ENCODE measurements around the gene ATP10A. TPM values are rescaled to one million over a fixed set of nuclear protein-coding genes. Genes with fewer than 3 reads are reported as not detected.

The ATP10A gene
- total and polyA plus RNA-seq, 9 of the 15 experiments (the other 6 are each of a cell fraction or from before 2014, with no cell fraction given) = 0.09 TPM; not detected in 8

DNA sequence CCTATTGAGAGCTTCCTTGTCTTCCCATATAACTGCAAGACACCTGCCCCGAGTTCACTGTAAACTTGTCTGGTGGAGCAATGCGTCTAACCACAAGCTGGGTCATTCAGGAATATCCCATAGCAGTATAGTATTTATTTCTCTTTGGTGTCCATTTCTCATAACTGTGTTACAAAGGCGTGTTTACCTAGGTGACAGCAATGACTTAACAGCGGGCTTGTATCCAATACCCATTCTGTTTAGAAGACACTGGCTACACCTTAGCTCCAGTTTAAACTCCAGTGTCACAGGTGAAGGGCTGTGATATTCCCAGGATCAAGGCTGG is 24.3 kb downstream of the ATP10A start (continued):
- TF ChIP-seq, protein P1, sequence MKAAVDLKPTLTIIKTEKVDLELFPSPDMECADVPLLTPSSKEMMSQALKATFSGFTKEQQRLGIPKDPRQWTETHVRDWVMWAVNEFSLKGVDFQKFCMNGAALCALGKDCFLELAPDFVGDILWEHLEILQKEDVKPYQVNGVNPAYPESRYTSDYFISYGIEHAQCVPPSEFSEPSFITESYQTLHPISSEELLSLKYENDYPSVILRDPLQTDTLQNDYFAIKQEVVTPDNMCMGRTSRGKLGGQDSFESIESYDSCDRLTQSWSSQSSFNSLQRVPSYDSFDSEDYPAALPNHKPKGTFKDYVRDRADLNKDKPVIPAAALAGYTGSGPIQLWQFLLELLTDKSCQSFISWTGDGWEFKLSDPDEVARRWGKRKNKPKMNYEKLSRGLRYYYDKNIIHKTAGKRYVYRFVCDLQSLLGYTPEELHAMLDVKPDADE (conservative IDR thresholded peaks at IDR 0.05; ENCODE audit: control insufficient read depth, low read depth, low read length) = no peak
- TF ChIP-seq, protein P2, sequence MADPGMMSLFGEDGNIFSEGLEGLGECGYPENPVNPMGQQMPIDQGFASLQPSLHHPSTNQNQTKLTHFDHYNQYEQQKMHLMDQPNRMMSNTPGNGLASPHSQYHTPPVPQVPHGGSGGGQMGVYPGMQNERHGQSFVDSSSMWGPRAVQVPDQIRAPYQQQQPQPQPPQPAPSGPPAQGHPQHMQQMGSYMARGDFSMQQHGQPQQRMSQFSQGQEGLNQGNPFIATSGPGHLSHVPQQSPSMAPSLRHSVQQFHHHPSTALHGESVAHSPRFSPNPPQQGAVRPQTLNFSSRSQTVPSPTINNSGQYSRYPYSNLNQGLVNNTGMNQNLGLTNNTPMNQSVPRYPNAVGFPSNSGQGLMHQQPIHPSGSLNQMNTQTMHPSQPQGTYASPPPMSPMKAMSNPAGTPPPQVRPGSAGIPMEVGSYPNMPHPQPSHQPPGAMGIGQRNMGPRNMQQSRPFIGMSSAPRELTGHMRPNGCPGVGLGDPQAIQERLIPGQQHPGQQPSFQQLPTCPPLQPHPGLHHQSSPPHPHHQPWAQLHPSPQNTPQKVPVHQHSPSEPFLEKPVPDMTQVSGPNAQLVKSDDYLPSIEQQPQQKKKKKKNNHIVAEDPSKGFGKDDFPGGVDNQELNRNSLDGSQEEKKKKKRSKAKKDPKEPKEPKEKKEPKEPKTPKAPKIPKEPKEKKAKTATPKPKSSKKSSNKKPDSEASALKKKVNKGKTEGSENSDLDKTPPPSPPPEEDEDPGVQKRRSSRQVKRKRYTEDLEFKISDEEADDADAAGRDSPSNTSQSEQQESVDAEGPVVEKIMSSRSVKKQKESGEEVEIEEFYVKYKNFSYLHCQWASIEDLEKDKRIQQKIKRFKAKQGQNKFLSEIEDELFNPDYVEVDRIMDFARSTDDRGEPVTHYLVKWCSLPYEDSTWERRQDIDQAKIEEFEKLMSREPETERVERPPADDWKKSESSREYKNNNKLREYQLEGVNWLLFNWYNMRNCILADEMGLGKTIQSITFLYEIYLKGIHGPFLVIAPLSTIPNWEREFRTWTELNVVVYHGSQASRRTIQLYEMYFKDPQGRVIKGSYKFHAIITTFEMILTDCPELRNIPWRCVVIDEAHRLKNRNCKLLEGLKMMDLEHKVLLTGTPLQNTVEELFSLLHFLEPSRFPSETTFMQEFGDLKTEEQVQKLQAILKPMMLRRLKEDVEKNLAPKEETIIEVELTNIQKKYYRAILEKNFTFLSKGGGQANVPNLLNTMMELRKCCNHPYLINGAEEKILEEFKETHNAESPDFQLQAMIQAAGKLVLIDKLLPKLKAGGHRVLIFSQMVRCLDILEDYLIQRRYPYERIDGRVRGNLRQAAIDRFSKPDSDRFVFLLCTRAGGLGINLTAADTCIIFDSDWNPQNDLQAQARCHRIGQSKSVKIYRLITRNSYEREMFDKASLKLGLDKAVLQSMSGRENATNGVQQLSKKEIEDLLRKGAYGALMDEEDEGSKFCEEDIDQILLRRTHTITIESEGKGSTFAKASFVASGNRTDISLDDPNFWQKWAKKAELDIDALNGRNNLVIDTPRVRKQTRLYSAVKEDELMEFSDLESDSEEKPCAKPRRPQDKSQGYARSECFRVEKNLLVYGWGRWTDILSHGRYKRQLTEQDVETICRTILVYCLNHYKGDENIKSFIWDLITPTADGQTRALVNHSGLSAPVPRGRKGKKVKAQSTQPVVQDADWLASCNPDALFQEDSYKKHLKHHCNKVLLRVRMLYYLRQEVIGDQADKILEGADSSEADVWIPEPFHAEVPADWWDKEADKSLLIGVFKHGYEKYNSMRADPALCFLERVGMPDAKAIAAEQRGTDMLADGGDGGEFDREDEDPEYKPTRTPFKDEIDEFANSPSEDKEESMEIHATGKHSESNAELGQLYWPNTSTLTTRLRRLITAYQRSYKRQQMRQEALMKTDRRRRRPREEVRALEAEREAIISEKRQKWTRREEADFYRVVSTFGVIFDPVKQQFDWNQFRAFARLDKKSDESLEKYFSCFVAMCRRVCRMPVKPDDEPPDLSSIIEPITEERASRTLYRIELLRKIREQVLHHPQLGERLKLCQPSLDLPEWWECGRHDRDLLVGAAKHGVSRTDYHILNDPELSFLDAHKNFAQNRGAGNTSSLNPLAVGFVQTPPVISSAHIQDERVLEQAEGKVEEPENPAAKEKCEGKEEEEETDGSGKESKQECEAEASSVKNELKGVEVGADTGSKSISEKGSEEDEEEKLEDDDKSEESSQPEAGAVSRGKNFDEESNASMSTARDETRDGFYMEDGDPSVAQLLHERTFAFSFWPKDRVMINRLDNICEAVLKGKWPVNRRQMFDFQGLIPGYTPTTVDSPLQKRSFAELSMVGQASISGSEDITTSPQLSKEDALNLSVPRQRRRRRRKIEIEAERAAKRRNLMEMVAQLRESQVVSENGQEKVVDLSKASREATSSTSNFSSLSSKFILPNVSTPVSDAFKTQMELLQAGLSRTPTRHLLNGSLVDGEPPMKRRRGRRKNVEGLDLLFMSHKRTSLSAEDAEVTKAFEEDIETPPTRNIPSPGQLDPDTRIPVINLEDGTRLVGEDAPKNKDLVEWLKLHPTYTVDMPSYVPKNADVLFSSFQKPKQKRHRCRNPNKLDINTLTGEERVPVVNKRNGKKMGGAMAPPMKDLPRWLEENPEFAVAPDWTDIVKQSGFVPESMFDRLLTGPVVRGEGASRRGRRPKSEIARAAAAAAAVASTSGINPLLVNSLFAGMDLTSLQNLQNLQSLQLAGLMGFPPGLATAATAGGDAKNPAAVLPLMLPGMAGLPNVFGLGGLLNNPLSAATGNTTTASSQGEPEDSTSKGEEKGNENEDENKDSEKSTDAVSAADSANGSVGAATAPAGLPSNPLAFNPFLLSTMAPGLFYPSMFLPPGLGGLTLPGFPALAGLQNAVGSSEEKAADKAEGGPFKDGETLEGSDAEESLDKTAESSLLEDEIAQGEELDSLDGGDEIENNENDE (IDR thresholded peaks at IDR 0.05; ENCODE audit: low read depth, low read length) = no peak
- TF ChIP-seq ZSCAN29 (IDR thresholded peaks at IDR 0.05) = no peak
- no peak for TF ChIP-seq RNF2 (IDR thresholded peaks at IDR 0.05)
- TF ChIP-seq CBFB (CRISPR knock-in tag; IDR thresholded peaks at IDR 0.05) = no peak
- TF ChIP-seq SNIP1 (IDR thresholded peaks at IDR 0.05; ENCODE audit: low read depth) = no peak
